ENCODE data around the gene TMEM144. TPM values are rescaled to one million over a fixed set of nuclear protein-coding genes. Genes with fewer than 3 reads are reported as not detected.
"Not testable (repeated sequence)": the region's sequence is repeated elsewhere in the genome, so short reads cannot be mapped to it uniquely, and the experiment has no call there.

TMEM144 gene
- total RNA-seq, 1 donor from 2014 or later = 4.0 TPM

- Histone ChIP-seq H3K4me1 (no peaks in the 10 kb centered on the region), H3K27ac (no peak overlapping the region), H3K4me3 (no peak overlapping the region), H3K9me3 (no peaks in the 10 kb centered on the region), H3K27me3 (no peaks in the 10 kb centered on the region), H3K36me3 (no peaks in the 10 kb centered on the region)
- no peak for TF ChIP-seq CTCF (IDR thresholded peaks at IDR 0.05)
- intact Hi-C loops (cut with DNase I) = no loop called here
- no peak for DNase-seq (ENCODE audit: low spot score in 2 of 2)
These were observed 58.3 kb downstream of the TMEM144 start for GRCh38 chr4:158268553-158268952.

DNA sequence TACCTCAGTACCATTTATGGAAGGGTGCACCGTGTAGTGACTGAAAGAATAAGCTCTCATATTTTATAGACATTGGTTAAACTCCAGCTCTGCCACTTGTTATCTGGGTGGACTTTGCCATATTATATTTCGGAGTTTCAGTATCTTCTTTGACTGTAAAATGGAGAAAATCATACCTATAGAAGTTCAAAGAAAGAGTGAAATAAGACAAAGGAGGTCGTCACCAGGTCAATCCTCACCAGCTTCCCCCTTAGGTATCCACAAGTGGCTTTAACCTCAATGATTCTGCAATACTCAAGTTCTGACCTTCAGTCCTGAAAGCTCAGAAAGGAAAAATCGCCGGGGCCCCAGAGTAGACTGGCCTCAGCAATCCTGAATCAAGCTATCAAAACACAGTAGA lies 64.3 kb downstream of the TMEM144 start:
- Histone ChIP-seq H3K4me3 (no peak overlapping the region), H3K4me1 (no peaks in the 10 kb centered on the region), H3K27ac (no peak overlapping the region), H3K27me3 (no peaks in the 10 kb centered on the region), H3K36me3 (no peaks in the 10 kb centered on the region), H3K9me3 (no peaks in the 10 kb centered on the region)
- no peak for TF ChIP-seq CTCF (IDR thresholded peaks at IDR 0.05)
- intact Hi-C loops (cut with DNase I) = no loop called here
- no peak for DNase-seq (ENCODE audit: low spot score in 2 of 2)

GRCh38 chr4:158277558-158277957 lies 67.3 kb downstream of the TMEM144 start:
- no peak for TF ChIP-seq CTCF (IDR thresholded peaks at IDR 0.05)
- no peak overlapping the region for H3K4me3 ChIP-seq
- no peak overlapping the region for H3K27ac ChIP-seq
- no peak for DNase-seq (ENCODE audit: low spot score in 2 of 2)
- no peaks in the 10 kb centered on the region for H3K27me3 ChIP-seq
- no peaks in the 10 kb centered on the region for H3K9me3 ChIP-seq
- intact Hi-C loops (cut with DNase I) = no loop called here
- no peaks in the 10 kb centered on the region for H3K4me1 ChIP-seq
- H3K36me3 ChIP-seq = no peaks in the 10 kb centered on the region

DNA sequence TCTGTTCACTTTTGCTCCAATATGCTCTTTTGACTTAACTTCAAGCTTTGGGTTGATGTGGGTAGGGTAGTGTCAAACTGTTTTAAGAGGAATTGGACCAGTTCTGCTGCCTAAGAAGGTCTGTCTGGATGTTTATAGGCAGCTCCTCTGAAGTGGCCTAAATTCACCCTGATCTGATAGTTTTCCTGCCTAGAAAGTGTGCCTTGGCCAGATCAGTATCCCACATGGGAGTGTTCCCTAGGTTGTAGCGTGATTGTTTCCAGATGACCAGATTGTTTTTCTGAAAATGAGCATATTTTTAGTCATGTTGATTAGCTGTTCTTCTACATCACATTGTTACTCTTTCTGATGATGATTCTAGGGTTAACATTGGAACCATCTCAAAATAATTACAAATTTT lies 68.8 kb downstream of the TMEM144 start:
- intact Hi-C loops (cut with DNase I); H3K27ac ChIP-seq; H3K4me1 ChIP-seq; H3K9me3 ChIP-seq; H3K4me3 ChIP-seq; DNase-seq (ENCODE audit: low spot score in 2 of 2); H3K27me3 ChIP-seq; H3K36me3 ChIP-seq: not testable (repeated sequence)

GRCh38 chr4:158280856-158281255 lies 70.6 kb downstream of the TMEM144 start:
- intact Hi-C loops (cut with DNase I) = no loop called here
- no peak for DNase-seq (ENCODE audit: low spot score in 2 of 2)
- TF ChIP-seq CTCF (IDR thresholded peaks at IDR 0.05) = no peak
- Histone ChIP-seq H3K9me3 (no peaks in the 10 kb centered on the region), H3K27ac (no peak overlapping the region), H3K4me1 (no peaks in the 10 kb centered on the region), H3K27me3 (no peaks in the 10 kb centered on the region), H3K4me3 (no peak overlapping the region), H3K36me3 (no peaks in the 10 kb centered on the region)

DNA sequence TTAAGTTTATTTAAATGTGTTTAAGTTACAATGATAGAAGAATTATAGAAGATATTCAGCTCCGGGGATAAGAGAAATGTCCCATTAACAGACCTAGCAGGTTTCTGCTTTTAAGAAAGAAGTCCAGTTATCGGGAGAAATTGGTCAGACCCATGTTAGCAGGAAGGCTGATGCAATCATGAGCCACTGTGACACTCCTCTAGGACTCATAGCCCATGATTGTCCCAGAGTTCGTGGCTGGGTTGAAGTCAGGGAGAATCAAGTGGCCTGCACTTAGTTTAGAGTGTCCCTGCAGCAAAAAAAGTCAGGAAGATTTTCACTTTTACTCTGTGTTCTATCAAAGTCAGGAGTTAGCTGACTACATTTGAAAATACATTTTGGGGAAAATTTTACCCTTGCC lies 72.0 kb downstream of the TMEM144 start:
- H3K4me3 ChIP-seq = no peak overlapping the region
- H3K9me3 ChIP-seq = no peaks in the 10 kb centered on the region
- H3K36me3 ChIP-seq = no peaks in the 10 kb centered on the region
- H3K27ac ChIP-seq = no peak overlapping the region
- TF ChIP-seq CTCF (IDR thresholded peaks at IDR 0.05) = no peak
- no peaks in the 10 kb centered on the region for H3K4me1 ChIP-seq
- no peaks in the 10 kb centered on the region for H3K27me3 ChIP-seq
- intact Hi-C loops (cut with DNase I) = no loop called here
- no peak for DNase-seq (ENCODE audit: low spot score in 2 of 2)

Measured in ascending aorta (tissue), 2 donors.